ENCODE results near the gene FOXK2. TPM values are rescaled to one million over a fixed set of nuclear protein-coding genes. Genes with fewer than 3 reads are reported as not detected.

Gene FOXK2
- total RNA-seq, 1 donor from 2014 or later = 55.5 TPM

GRCh38 chr17:82542439-82542838 is 22.9 kb downstream of the FOXK2 start:
- TF ChIP-seq POLR2A (IDR thresholded peaks at IDR 0.05) (no peak), CTCF (IDR thresholded peaks at IDR 0.05) (no peak), POLR2AphosphoS5 (IDR thresholded peaks at IDR 0.05; ENCODE audit: insufficient read depth in 1 of 2, low read depth in 1 of 2) (no peak)
- H3K4me3 ChIP-seq = no peak overlapping the region
- no peak for DNase-seq (ENCODE audit: extremely low spot score in 2 of 2)
- no peaks in the 10 kb centered on the region for H3K36me3 ChIP-seq
- peak overlapping the region; percentile 82 for H3K27ac ChIP-seq
- H3K9me3 ChIP-seq = no peaks in the 10 kb centered on the region
- H3K27me3 ChIP-seq = no peaks in the 10 kb centered on the region
- intact Hi-C loops (cut with DNase I) = loop anchor here (10.0 kb wide), 1 partner anchor 48 kb away; no protein-coding TSS in a partner anchor
- peaks cover 68% of the 10 kb centered on the region for H3K4me1 ChIP-seq

GRCh38 chr17:82544431-82545070 is 25.0 kb downstream of the FOXK2 start:
- H3K36me3 ChIP-seq = no peaks in the 10 kb centered on the region
- H3K4me1 ChIP-seq = peaks cover 67% of the 10 kb centered on the region
- H3K9me3 ChIP-seq = no peaks in the 10 kb centered on the region
- peak overlapping the region; percentile 82 for H3K27ac ChIP-seq
- H3K27me3 ChIP-seq = no peaks in the 10 kb centered on the region
- intact Hi-C loops (cut with DNase I) = loop anchor here (10.0 kb wide), 1 partner anchor 50 kb away; no protein-coding TSS in a partner anchor
- DNase-seq (ENCODE audit: extremely low spot score in 2 of 2) = no peak
- TF ChIP-seq CTCF (IDR thresholded peaks at IDR 0.05) (no peak), POLR2A (IDR thresholded peaks at IDR 0.05) (no peak), POLR2AphosphoS5 (IDR thresholded peaks at IDR 0.05; ENCODE audit: insufficient read depth in 1 of 2, low read depth in 1 of 2) (no peak)
- peak overlapping the region in 1 of 2 donors; percentile 24 for H3K4me3 ChIP-seq

- Histone ChIP-seq H3K9me3 (no peaks in the 10 kb centered on the region), H3K4me1 (peaks cover 72% of the 10 kb centered on the region), H3K4me3 (peak overlapping the region in 1 of 2 donors; percentile 24), H3K36me3 (no peaks in the 10 kb centered on the region), H3K27ac (peak overlapping the region; percentile 82), H3K27me3 (no peaks in the 10 kb centered on the region)
- intact Hi-C loops (cut with DNase I) = loop anchor here (10.0 kb wide), 1 partner anchor 50 kb away; no protein-coding TSS in a partner anchor
- DNase-seq (ENCODE audit: extremely low spot score in 2 of 2) = no peak
- TF ChIP-seq CTCF (IDR thresholded peaks at IDR 0.05) = no peak
- TF ChIP-seq POLR2AphosphoS5 (IDR thresholded peaks at IDR 0.05; ENCODE audit: insufficient read depth in 1 of 2, low read depth in 1 of 2) = peak in 1 of 2 donors; percentile 69
Measured at GRCh38 chr17:82545071-82545462, 25.5 kb downstream of the FOXK2 start.

GRCh38 chr17:82547981-82548380 is 28.4 kb downstream of the FOXK2 start:
- Histone ChIP-seq H3K4me1 (peaks cover 69% of the 10 kb centered on the region), H3K9me3 (no peaks in the 10 kb centered on the region), H3K4me3 (no peak overlapping the region), H3K36me3 (no peaks in the 10 kb centered on the region), H3K27me3 (no peaks in the 10 kb centered on the region), H3K27ac (no peak overlapping the region)
- intact Hi-C loops (cut with DNase I) = loop anchor here (10.0 kb wide), 1 partner anchor 53 kb away; no protein-coding TSS in a partner anchor
- TF ChIP-seq POLR2A (IDR thresholded peaks at IDR 0.05) = no peak
- no peak for TF ChIP-seq POLR2AphosphoS5 (IDR thresholded peaks at IDR 0.05; ENCODE audit: insufficient read depth in 1 of 2, low read depth in 1 of 2)
- no peak for TF ChIP-seq CTCF (IDR thresholded peaks at IDR 0.05)
- DNase-seq (ENCODE audit: extremely low spot score in 2 of 2) = no peak

- no peak for DNase-seq (ENCODE audit: extremely low spot score in 2 of 2)
- H3K4me3 ChIP-seq = peak overlapping the region in 1 of 2 donors; percentile 23
- TF ChIP-seq POLR2AphosphoS5 (IDR thresholded peaks at IDR 0.05; ENCODE audit: insufficient read depth in 1 of 2, low read depth in 1 of 2) = peak in 1 of 2 donors; percentile 11
- TF ChIP-seq CTCF (IDR thresholded peaks at IDR 0.05) = no peak
- TF ChIP-seq POLR2A (IDR thresholded peaks at IDR 0.05) = no peak
- no peaks in the 10 kb centered on the region for H3K36me3 ChIP-seq
- H3K4me1 ChIP-seq = peaks cover 71% of the 10 kb centered on the region
- H3K9me3 ChIP-seq = no peaks in the 10 kb centered on the region
- H3K27me3 ChIP-seq = no peaks in the 10 kb centered on the region
- intact Hi-C loops (cut with DNase I) = loop anchor here (10.0 kb wide), 1 partner anchor 54 kb away; no protein-coding TSS in a partner anchor
- H3K27ac ChIP-seq = peak overlapping the region; percentile 59
Measured at GRCh38 chr17:82548681-82549303, 29.3 kb downstream of the FOXK2 start.
